Fibroblast of lung (primary cell): ENCODE results near the gene PPP2R2D.

Experiments
- EZH2 ChIP-seq: IDR thresholded peaks from 2 replicates; pipeline ENCODE4 v1.5.1; 2012; ENCODE audit warnings: low read length, control low read depth, mild to moderate bottlenecking; ENCODE audit errors: missing control alignments
- TF ChIP-seq, protein P1 (sequence below), 2 donors: IDR thresholded peaks in 1 of 2; conservative IDR thresholded peaks in 1 of 2; 1 replicate in 1 of 2; 2 replicates in 1 of 2; pipeline ENCODE4 v1.5.1; 2011 to 2012; ENCODE audit warnings: low read length in 2 of 2, control low read depth in 1 of 2, inconsistent platforms in 1 of 2, low read depth in 1 of 2, mild to moderate bottlenecking in 1 of 2

DNA sequence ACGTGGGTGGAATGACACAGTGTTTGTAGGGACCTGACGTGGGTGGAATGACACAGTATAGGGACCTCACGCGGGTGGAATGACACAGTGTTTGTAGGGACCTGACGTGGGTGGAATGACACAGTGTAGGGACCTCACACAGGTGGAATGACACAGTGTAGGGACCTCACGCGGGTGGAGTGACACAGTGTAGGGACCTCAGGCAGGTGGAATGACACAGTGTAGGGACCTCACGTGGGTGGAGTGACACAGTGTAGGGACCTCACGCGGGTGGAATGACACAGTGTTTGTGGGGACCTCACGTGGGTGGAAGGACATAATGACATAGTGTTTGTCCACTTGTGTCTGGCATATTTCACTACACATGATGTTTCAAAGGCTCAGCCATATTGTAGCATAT lies 19.3 kb downstream of the PPP2R2D start:
- TF ChIP-seq, protein P1, sequence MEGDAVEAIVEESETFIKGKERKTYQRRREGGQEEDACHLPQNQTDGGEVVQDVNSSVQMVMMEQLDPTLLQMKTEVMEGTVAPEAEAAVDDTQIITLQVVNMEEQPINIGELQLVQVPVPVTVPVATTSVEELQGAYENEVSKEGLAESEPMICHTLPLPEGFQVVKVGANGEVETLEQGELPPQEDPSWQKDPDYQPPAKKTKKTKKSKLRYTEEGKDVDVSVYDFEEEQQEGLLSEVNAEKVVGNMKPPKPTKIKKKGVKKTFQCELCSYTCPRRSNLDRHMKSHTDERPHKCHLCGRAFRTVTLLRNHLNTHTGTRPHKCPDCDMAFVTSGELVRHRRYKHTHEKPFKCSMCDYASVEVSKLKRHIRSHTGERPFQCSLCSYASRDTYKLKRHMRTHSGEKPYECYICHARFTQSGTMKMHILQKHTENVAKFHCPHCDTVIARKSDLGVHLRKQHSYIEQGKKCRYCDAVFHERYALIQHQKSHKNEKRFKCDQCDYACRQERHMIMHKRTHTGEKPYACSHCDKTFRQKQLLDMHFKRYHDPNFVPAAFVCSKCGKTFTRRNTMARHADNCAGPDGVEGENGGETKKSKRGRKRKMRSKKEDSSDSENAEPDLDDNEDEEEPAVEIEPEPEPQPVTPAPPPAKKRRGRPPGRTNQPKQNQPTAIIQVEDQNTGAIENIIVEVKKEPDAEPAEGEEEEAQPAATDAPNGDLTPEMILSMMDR (conservative IDR thresholded peaks at IDR 0.05 in 1 of 2, IDR thresholded peaks at IDR 0.05 in 1 of 2; ENCODE audit: low read depth in 1 of 2, low read length in 2 of 2), result no peak
- TF ChIP-seq EZH2, result no peak
